A673 (cell line): ENCODE results near the gene WDR3. TPM values are rescaled to one million over a fixed set of nuclear protein-coding genes. Genes with fewer than 3 reads are reported as not detected.

Experiments used
- BruUV-seq: library from RNA; stranded (reverse); fragments of 400-500 nt; replicated peaks from 2 replicates; lab custom pipeline; 2021; lab: Mats Ljungman, UMichigan
- CTCF ChIA-PET: fragments of 300-600 bp; sonication (Branson Sonifier 250); formaldehyde crosslinking; loops from one replicate; lab custom pipeline; 2022; ENCODE audit warnings: antibody characterized with exemption; lab: Charles Lee
- POLR2A ChIA-PET: fragments of 300-600 bp; sonication (Branson Sonifier 250); formaldehyde crosslinking; loops from one replicate; lab custom pipeline; 2022; ENCODE audit warnings: antibody characterized with exemption; ENCODE audit not compliant: low non-redundant PET; lab: Charles Lee
- DNase-seq: peaks from one replicate; pipeline ENCODE4 v3.0.0-alpha.2; 2015; ENCODE audit warnings: low spot score
- H3K27ac ChIP-seq: fragments of 200-600 bp; sonication (generic); 2 replicates; pipeline ENCODE4 v1.5.1; 2016; ENCODE audit warnings: mixed run types, low read depth, mild to moderate bottlenecking, mixed read lengths, antibody characterized with exemption, low read length; ENCODE audit not compliant: poor library complexity, severe bottlenecking
- H3K27me3 ChIP-seq: fragments of 200-600 bp; sonication (generic); replicated peaks from 2 replicates; pipeline ENCODE4 v1.6.1; 2017; ENCODE audit warnings: mixed run types, low read depth, mild to moderate bottlenecking, mixed read lengths, antibody characterized with exemption, low read length; ENCODE audit not compliant: insufficient read depth, poor library complexity
- H3K36me3 ChIP-seq: fragments of 200-600 bp; sonication (generic); 2 replicates; pipeline ENCODE4 v1.6.1; 2016; ENCODE audit warnings: mixed run types, mild to moderate bottlenecking, mixed read lengths, antibody characterized with exemption, low read length; ENCODE audit not compliant: insufficient read depth, poor library complexity, severe bottlenecking
- H3K4me1 ChIP-seq: fragments of 200-600 bp; sonication (generic); 2 replicates; pipeline ENCODE4 v1.6.1; 2017; ENCODE audit warnings: mixed run types, mild to moderate bottlenecking, mixed read lengths, antibody characterized with exemption, low read length; ENCODE audit not compliant: insufficient read depth, poor library complexity, severe bottlenecking
- H3K4me3 ChIP-seq: fragments of 200-600 bp; sonication (generic); 2 replicates; pipeline ENCODE4 v1.5.1; 2016; ENCODE audit warnings: low read depth, mixed run types, mild to moderate bottlenecking, mixed read lengths, low read length; ENCODE audit not compliant: poor library complexity, severe bottlenecking
- H3K9me3 ChIP-seq: fragments of 200-600 bp; sonication (generic); 2 replicates; pipeline ENCODE4 v1.6.1; 2016; ENCODE audit warnings: mixed run types, low read depth, mild to moderate bottlenecking, mixed read lengths, antibody characterized with exemption, low read length; ENCODE audit not compliant: poor library complexity, severe bottlenecking
- CTCF ChIP-seq: fragments of 300-800, 200-600 bp; sonication (generic); conservative IDR thresholded peaks from 2 replicates; pipeline ENCODE4 v1.5.1; 2017; ENCODE audit warnings: low read depth, mild to moderate bottlenecking, antibody characterized with exemption, low read length, moderate library complexity, mixed read lengths
- EZH2 ChIP-seq: fragments of 200-600 bp; sonication (generic); IDR thresholded peaks from 2 replicates; pipeline ENCODE4 v1.6.1; 2017; ENCODE audit warnings: borderline replicate concordance, low read depth, mild to moderate bottlenecking, mixed read lengths, antibody characterized with exemption, low read length; ENCODE audit not compliant: poor library complexity, severe bottlenecking
- intact Hi-C: fragments of 100-400 bp; cut with micrococcal nuclease; formaldehyde crosslinking; loops from one replicate; pipeline ENCODE4 v1.10.0; 2022; ENCODE audit not compliant: unreplicated experiment
- total RNA-seq: library from RNA; stranded (reverse); gene quantifications from 2 replicates; pipeline ENCODE4 v1.2.3, GENCODE V29; 2021

The WDR3 gene
- total RNA-seq, 1 experiment from 2014 or later = 70.1 TPM

GRCh38 chr1:117930484-117930883, 945 bp downstream of the WDR3 start:
- peaks cover 19% of the 10 kb centered on the region for H3K36me3 ChIP-seq
- H3K4me1 ChIP-seq = peaks cover 16% of the 10 kb centered on the region
- ChIA-PET CTCF (no interaction called here), POLR2A (no interaction called here)
- H3K4me3 ChIP-seq = peak overlapping the region; percentile 74
- DNase-seq = no peak
- TF ChIP-seq CTCF = no peak
- no peak for TF ChIP-seq EZH2
- intact Hi-C loops = no loop called here
- no peaks in the 10 kb centered on the region for H3K27me3 ChIP-seq
- TSS peak; percentile 57 for BruUV-seq
- H3K9me3 ChIP-seq = no peaks in the 10 kb centered on the region
- peak overlapping the region; percentile 79 for H3K27ac ChIP-seq

GRCh38 chr1:117932576-117932975, 3.0 kb downstream of the WDR3 start:
- no peak for DNase-seq
- Histone ChIP-seq H3K9me3 (no peaks in the 10 kb centered on the region), H3K27ac (no peak overlapping the region), H3K4me3 (no peak overlapping the region), H3K4me1 (peaks cover 16% of the 10 kb centered on the region), H3K27me3 (no peaks in the 10 kb centered on the region), H3K36me3 (peaks cover 40% of the 10 kb centered on the region)
- ChIA-PET CTCF (no interaction called here), POLR2A (no interaction called here)
- no TSS peak for BruUV-seq
- TF ChIP-seq EZH2 (no peak), CTCF (no peak)
- intact Hi-C loops = no loop called here

- Histone ChIP-seq H3K36me3 (peaks cover 52% of the 10 kb centered on the region), H3K4me1 (peaks cover 11% of the 10 kb centered on the region), H3K27ac (no peak overlapping the region), H3K4me3 (no peak overlapping the region), H3K9me3 (no peaks in the 10 kb centered on the region), H3K27me3 (no peaks in the 10 kb centered on the region)
- DNase-seq = no peak
- POLR2A ChIA-PET = no interaction called here
- CTCF ChIA-PET = no interaction called here
- BruUV-seq = no TSS peak
- intact Hi-C loops = no loop called here
- TF ChIP-seq CTCF = no peak
- TF ChIP-seq EZH2 = no peak
Observed at GRCh38 chr1:117933769-117934168, 4.2 kb downstream of the WDR3 start.
